PC-3 (cell line): ENCODE results near the gene CD58. TPM values are rescaled to one million over a fixed set of nuclear protein-coding genes. Genes with fewer than 3 reads are reported as not detected.

Source experiments
- ATAC-seq: fragments of 200-7000 bp; cut with Tn5 transposase; 2 replicates; pipeline ENCODE4 v1.9.1; 2020; ENCODE audit warnings: mild to moderate bottlenecking, moderate library complexity
- BruUV-seq: library from RNA; stranded (reverse); fragments of 400-500 nt; replicated peaks from 2 replicates; lab custom pipeline; 2021; lab: Mats Ljungman, UMichigan
- CTCF ChIA-PET: fragments of 300-600 bp; sonication (Branson Sonifier 250); formaldehyde crosslinking; loops from one replicate; lab custom pipeline; 2022; ENCODE audit warnings: antibody characterized with exemption; lab: Charles Lee
- POLR2A ChIA-PET: fragments of 300-600 bp; sonication (Branson Sonifier 250); formaldehyde crosslinking; loops from one replicate; lab custom pipeline; 2022; ENCODE audit warnings: antibody characterized with exemption; ENCODE audit not compliant: unreplicated experiment; lab: Charles Lee
- DNase-seq: peaks from one replicate; pipeline ENCODE4 v3.0.0-alpha.2; 2015
- H2AFZ ChIP-seq: fragments of 300-600 bp; sonication (generic); 2 replicates; pipeline ENCODE4 v1.6.0; 2016; ENCODE audit warnings: antibody characterized with exemption, low read length
- H3F3A ChIP-seq: fragments of 300-600 bp; sonication (generic); one replicate; pipeline ENCODE4 v1.6.0; 2017; ENCODE audit warnings: antibody characterized with exemption, low read length, control low read depth, mild to moderate bottlenecking; ENCODE audit not compliant: unreplicated experiment
- H3K27ac ChIP-seq: fragments of 300-600 bp; sonication (generic); 2 replicates; pipeline ENCODE4 v1.5.1; 2016; ENCODE audit warnings: mild to moderate bottlenecking, low read length
- H3K27me3 ChIP-seq: fragments of 300-600 bp; sonication (generic); 2 replicates; pipeline ENCODE4 v1.6.1; 2016; ENCODE audit warnings: low read length, mixed read lengths
- H3K36me3 ChIP-seq: fragments of 300-600 bp; sonication (generic); 2 replicates; pipeline ENCODE4 v1.6.1; 2016; ENCODE audit warnings: low read depth, mixed run types, low read length, mixed read lengths
- H3K4me1 ChIP-seq: fragments of 300-600 bp; sonication (generic); 2 replicates; pipeline ENCODE4 v1.5.1; 2016; ENCODE audit warnings: low read length; ENCODE audit not compliant: insufficient read depth
- H3K4me2 ChIP-seq: fragments of 300-600 bp; sonication (generic); 2 replicates; pipeline ENCODE4 v1.6.0; 2016; ENCODE audit warnings: low read length
- H3K4me3 ChIP-seq: fragments of 300-600 bp; sonication (generic); 2 replicates; pipeline ENCODE4 v1.5.1; 2016; ENCODE audit warnings: mild to moderate bottlenecking, low read length, mixed read lengths
- H3K79me2 ChIP-seq: fragments of 300-600 bp; sonication (generic); 2 replicates; pipeline ENCODE4 v1.6.1; 2017; ENCODE audit warnings: low read length, mixed read lengths
- H3K9ac ChIP-seq: fragments of 300-600 bp; sonication (generic); 2 replicates; pipeline ENCODE4 v1.6.0; 2016; ENCODE audit warnings: mild to moderate bottlenecking, low read length
- H3K9me2 ChIP-seq: fragments of 300-600 bp; sonication (generic); replicated peaks from 2 replicates; pipeline ENCODE4 v1.6.1; 2016; ENCODE audit warnings: mixed run types, low read length, mixed read lengths
- H3K9me3 ChIP-seq: fragments of 300-600 bp; sonication (generic); 2 replicates; pipeline ENCODE4 v1.6.1; 2016; ENCODE audit warnings: low read length, mixed read lengths
- H4K20me1 ChIP-seq: fragments of 300-600 bp; sonication (generic); 2 replicates; pipeline ENCODE4 v1.6.1; 2016; ENCODE audit warnings: low read length, mixed read lengths
- EZH2 ChIP-seq: fragments of 300-600 bp; sonication (generic); IDR thresholded peaks from one replicate; pipeline ENCODE4 v1.6.1; 2017; ENCODE audit warnings: antibody characterized with exemption, mild to moderate bottlenecking, low read length; ENCODE audit not compliant: unreplicated experiment
- EZH2phosphoT487 ChIP-seq: fragments of 300-600 bp; sonication (generic); IDR thresholded peaks from 2 replicates; pipeline ENCODE4 v1.6.1; 2018; ENCODE audit warnings: mild to moderate bottlenecking, antibody characterized with exemption, low read length, borderline replicate concordance
- intact Hi-C: fragments of 100-400 bp; cut with micrococcal nuclease; formaldehyde crosslinking; loops from 2 replicates; pipeline ENCODE4 v1.9.0; 2023
- total RNA-seq: library from RNA; depleted of rRNA; stranded (reverse); fragments of >200 nt; gene quantifications from 2 replicates; pipeline ENCODE4 v1.2.3, GENCODE V29; 2014
- TF ChIP-seq, protein P1 (sequence below): fragments of 300-600 bp; sonication (generic); conservative IDR thresholded peaks from 2 replicates; pipeline ENCODE4 v1.5.1; 2017; ENCODE audit warnings: antibody characterized with exemption, low read depth, mild to moderate bottlenecking, low read length

CD58 gene
- total RNA-seq, 1 experiment from 2014 or later = 26.9 TPM

DNA sequence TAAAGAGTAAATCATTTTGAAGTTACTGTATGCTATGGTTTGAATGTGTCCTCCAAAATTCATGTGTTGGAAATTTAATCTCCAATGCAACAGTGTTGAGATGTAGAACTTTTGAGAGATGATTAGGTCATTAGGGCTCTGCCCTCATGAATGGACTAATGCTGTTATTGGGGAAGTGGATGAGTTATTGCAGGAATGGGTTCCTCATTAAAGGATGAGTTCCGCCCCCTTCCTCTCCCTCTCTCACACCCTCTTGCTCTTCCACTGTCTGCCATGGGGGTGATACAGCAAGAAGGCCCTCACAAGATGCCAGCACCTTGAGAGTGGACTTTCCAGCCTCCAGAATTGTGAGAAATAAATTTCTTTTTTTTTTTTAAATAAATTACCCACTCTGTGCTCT lies 100.2 kb downstream of the CD58 start:
- no peak overlapping the region for H3K27ac ChIP-seq
- H3K79me2 ChIP-seq = no peaks in the 10 kb centered on the region
- H3F3A ChIP-seq = no peaks in the 10 kb centered on the region
- H3K4me2 ChIP-seq = no peak overlapping the region
- no peaks in the 10 kb centered on the region for H4K20me1 ChIP-seq
- intact Hi-C loops = no loop called here
- TF ChIP-seq EZH2phosphoT487 = no peak
- TF ChIP-seq EZH2 = no peak
- TF ChIP-seq, protein P1, sequence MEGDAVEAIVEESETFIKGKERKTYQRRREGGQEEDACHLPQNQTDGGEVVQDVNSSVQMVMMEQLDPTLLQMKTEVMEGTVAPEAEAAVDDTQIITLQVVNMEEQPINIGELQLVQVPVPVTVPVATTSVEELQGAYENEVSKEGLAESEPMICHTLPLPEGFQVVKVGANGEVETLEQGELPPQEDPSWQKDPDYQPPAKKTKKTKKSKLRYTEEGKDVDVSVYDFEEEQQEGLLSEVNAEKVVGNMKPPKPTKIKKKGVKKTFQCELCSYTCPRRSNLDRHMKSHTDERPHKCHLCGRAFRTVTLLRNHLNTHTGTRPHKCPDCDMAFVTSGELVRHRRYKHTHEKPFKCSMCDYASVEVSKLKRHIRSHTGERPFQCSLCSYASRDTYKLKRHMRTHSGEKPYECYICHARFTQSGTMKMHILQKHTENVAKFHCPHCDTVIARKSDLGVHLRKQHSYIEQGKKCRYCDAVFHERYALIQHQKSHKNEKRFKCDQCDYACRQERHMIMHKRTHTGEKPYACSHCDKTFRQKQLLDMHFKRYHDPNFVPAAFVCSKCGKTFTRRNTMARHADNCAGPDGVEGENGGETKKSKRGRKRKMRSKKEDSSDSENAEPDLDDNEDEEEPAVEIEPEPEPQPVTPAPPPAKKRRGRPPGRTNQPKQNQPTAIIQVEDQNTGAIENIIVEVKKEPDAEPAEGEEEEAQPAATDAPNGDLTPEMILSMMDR = no peak
- H3K4me3 ChIP-seq = no peak overlapping the region
- DNase-seq (no peak), ATAC-seq (no peak)
- ChIA-PET CTCF (no interaction called here), POLR2A (no interaction called here)
- H3K9ac ChIP-seq = no peak overlapping the region
- no peak overlapping the region for H2AFZ ChIP-seq
- BruUV-seq = no TSS peak
- H3K9me2 ChIP-seq = no peaks in the 10 kb centered on the region
- no peaks in the 10 kb centered on the region for H3K4me1 ChIP-seq
- H3K9me3 ChIP-seq = no peaks in the 10 kb centered on the region
- no peaks in the 10 kb centered on the region for H3K36me3 ChIP-seq
- H3K27me3 ChIP-seq = no peaks in the 10 kb centered on the region

DNA sequence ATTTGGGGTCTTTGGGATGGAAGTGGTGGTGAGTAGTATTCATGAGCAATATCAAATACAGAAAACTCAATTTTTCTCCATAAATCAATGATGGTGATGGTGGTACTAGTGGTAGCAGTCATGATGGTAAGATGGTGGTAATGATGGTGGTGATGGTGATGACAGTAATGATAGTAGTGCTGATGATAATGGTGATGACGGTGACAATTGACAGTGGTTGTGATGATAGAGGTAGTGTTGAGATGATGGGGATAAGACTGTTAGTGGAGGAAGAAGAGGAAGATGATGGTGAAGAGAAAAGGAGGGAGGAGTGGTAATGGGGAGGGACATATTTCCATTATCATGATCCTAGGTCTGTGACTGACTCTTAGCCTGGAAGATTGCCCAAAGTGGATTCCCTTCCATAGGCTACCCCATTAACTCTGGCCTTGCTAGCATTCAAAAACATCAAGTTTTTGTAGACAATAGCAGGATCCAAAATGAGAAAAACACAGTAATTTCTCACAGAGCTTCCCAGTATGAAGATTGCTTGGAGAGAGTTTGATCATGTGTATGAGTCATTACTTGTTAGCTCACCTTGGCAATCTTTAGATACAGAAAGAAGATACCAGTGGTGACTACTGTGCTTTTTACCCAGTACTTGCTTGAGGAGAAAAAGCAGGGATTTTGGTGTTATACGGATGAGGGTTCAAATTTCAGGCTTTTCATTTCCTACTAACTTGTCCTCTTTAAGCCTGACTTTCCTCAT lies 103.8 kb downstream of the CD58 start:
- no peak overlapping the region for H3K4me2 ChIP-seq
- H3K27ac ChIP-seq = no peak overlapping the region
- no peaks in the 10 kb centered on the region for H3F3A ChIP-seq
- no peak overlapping the region for H3K4me3 ChIP-seq
- CTCF ChIA-PET = no interaction called here
- no peaks in the 10 kb centered on the region for H3K9me2 ChIP-seq
- no peaks in the 10 kb centered on the region for H3K36me3 ChIP-seq
- peak; percentile 42; the same call in 1 of the 2 replicates for ATAC-seq
- TF ChIP-seq EZH2phosphoT487 = no peak
- TF ChIP-seq EZH2 = no peak
- TF ChIP-seq, protein P1 = no peak
- H3K79me2 ChIP-seq = no peaks in the 10 kb centered on the region
- peak; percentile 46 for DNase-seq
- no TSS peak for BruUV-seq
- no peak overlapping the region for H3K9ac ChIP-seq
- POLR2A ChIA-PET = no interaction called here
- H3K9me3 ChIP-seq = no peaks in the 10 kb centered on the region
- no peaks in the 10 kb centered on the region for H3K27me3 ChIP-seq
- H3K4me1 ChIP-seq = no peaks in the 10 kb centered on the region
- intact Hi-C loops = no loop called here
- no peaks in the 10 kb centered on the region for H4K20me1 ChIP-seq
- H2AFZ ChIP-seq = no peak overlapping the region
